Measurements from ENCODE around the gene SPATA16. TPM values are rescaled to one million over a fixed set of nuclear protein-coding genes. Genes with fewer than 3 reads are reported as not detected.

Gene SPATA16
- total and polyA plus RNA-seq, 2 donors (not counting 1 experiment from before 2014, with no cell fraction given) = not detected

DNA sequence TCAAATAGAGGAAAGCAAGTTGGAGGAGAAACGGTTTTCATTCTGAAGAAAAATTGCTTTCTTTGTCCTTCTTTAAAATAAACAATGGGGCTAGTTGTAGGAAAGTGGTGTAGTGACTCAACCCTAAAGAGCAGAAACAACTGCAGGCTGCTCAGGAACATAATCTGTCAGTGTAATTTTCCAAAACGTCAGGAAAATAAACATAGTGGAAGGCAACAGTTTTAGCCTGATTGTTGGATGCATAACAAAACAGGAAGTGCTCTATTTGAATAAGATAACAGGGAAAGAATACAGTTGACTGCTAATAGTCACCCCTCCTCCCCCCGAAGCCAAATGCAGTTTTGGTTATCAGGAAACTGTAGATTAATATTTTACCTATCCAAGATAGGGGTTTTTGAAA, 222.9 kb downstream of the SPATA16 start:
- Histone ChIP-seq H3K27ac (ENCODE audit: low read length in 2 of 2) (no peak overlapping the region), H3K4me2 (replicated peaks; ENCODE audit: low read depth, low read length, poor library complexity, severe bottlenecking) (no peak overlapping the region), H3K9ac (ENCODE audit: low read length) (no peak overlapping the region), H4K20me1 (ENCODE audit: control insufficient read depth, insufficient read depth, low read length, poor library complexity, severe bottlenecking) (no peaks in the 10 kb centered on the region), H3K79me2 (ENCODE audit: control insufficient read depth, insufficient read depth, low read length) (no peaks in the 10 kb centered on the region), H2AFZ (ENCODE audit: insufficient read depth, low read depth, low read length, poor library complexity, severe bottlenecking) (no peak overlapping the region), H3K27me3 (replicated peaks in 1 of 4; ENCODE audit: control extremely low read depth in 1 of 4, control insufficient read depth in 3 of 4, insufficient read depth in 4 of 4, low read length in 3 of 4) (no peaks in the 10 kb centered on the region), H3K4me3 (ENCODE audit: control extremely low read depth in 1 of 5, extremely low read depth in 1 of 5, insufficient read depth in 1 of 5, low read depth in 2 of 5, low read length in 4 of 5) (no peak overlapping the region), H3K4me1 (ENCODE audit: control insufficient read depth in 2 of 2, insufficient read depth in 2 of 2, low read length in 2 of 2) (no peaks in the 10 kb centered on the region), H3K36me3 (replicated peaks in 1 of 2; ENCODE audit: control extremely low read depth in 1 of 2, control insufficient read depth in 1 of 2, extremely low read depth in 1 of 2, insufficient read depth in 2 of 2, low read length in 1 of 2) (no peaks in the 10 kb centered on the region), H3K9me3 (ENCODE audit: control extremely low read depth in 1 of 3, control insufficient read depth in 2 of 3, insufficient read depth in 1 of 3, low read length in 2 of 3) (no peaks in the 10 kb centered on the region)
- TF ChIP-seq EZH2 (IDR thresholded peaks at IDR 0.05; ENCODE audit: borderline replicate concordance, insufficient read depth, low read depth, low read length, poor library complexity, severe bottlenecking) (no peak), CTCF (IDR thresholded peaks at IDR 0.05) (no peak)
- Mint-ChIP-seq H3K27me3 (peaks cover 2% of the 10 kb centered on the region), H3K4me3 (no peak overlapping the region), H3K27ac (no peak overlapping the region), H3K4me1 (no peaks in the 10 kb centered on the region), H3K9me3 (ENCODE audit: insufficient read depth) (no peaks in the 10 kb centered on the region)
- no peak for DNase-seq
- no CpG with 5 or more reads among the region's 3 CpGs for WGBS (ENCODE audit: insufficient coverage)
- ATAC-seq (ENCODE audit: low read depth) = no peak
- CTCF ChIA-PET = no interaction called here
- POLR2A ChIA-PET = no interaction called here
- intact Hi-C loops (cut with micrococcal nuclease) = no loop called here

GRCh38 chr3:172915911-172916514, 225.0 kb downstream of the SPATA16 start:
- TF ChIP-seq CTCF (IDR thresholded peaks at IDR 0.05) (no peak), EZH2 (IDR thresholded peaks at IDR 0.05; ENCODE audit: borderline replicate concordance, insufficient read depth, low read depth, low read length, poor library complexity, severe bottlenecking) (no peak)
- WGBS (ENCODE audit: insufficient coverage) = no CpG with 5 or more reads among the region's 1 CpG
- ATAC-seq (ENCODE audit: low read depth) = no peak
- Mint-ChIP-seq H3K4me1 (no peaks in the 10 kb centered on the region), H3K27me3 (peaks cover 3% of the 10 kb centered on the region), H3K9me3 (ENCODE audit: insufficient read depth) (no peaks in the 10 kb centered on the region), H3K27ac (no peak overlapping the region), H3K4me3 (no peak overlapping the region)
- ChIA-PET CTCF (no interaction called here), POLR2A (no interaction called here)
- H4K20me1 ChIP-seq (ENCODE audit: control insufficient read depth, insufficient read depth, low read length, poor library complexity, severe bottlenecking) = no peaks in the 10 kb centered on the region
- no peaks in the 10 kb centered on the region for H3K4me1 ChIP-seq (ENCODE audit: control insufficient read depth in 2 of 2, insufficient read depth in 2 of 2, low read length in 2 of 2)
- no peak overlapping the region for H3K9ac ChIP-seq (ENCODE audit: low read length)
- H3K27me3 ChIP-seq (replicated peaks in 1 of 4; ENCODE audit: control extremely low read depth in 1 of 4, control insufficient read depth in 3 of 4, insufficient read depth in 4 of 4, low read length in 3 of 4) = no peaks in the 10 kb centered on the region
- H3K79me2 ChIP-seq (ENCODE audit: control insufficient read depth, insufficient read depth, low read length) = no peaks in the 10 kb centered on the region
- H3K4me3 ChIP-seq (ENCODE audit: control extremely low read depth in 1 of 5, extremely low read depth in 1 of 5, insufficient read depth in 1 of 5, low read depth in 2 of 5, low read length in 4 of 5) = no peak overlapping the region
- H3K36me3 ChIP-seq (replicated peaks in 1 of 2; ENCODE audit: control extremely low read depth in 1 of 2, control insufficient read depth in 1 of 2, extremely low read depth in 1 of 2, insufficient read depth in 2 of 2, low read length in 1 of 2) = no peaks in the 10 kb centered on the region
- H3K27ac ChIP-seq (ENCODE audit: low read length in 2 of 2) = no peak overlapping the region
- no peak for DNase-seq
- intact Hi-C loops (cut with micrococcal nuclease) = no loop called here
- H3K9me3 ChIP-seq (ENCODE audit: control extremely low read depth in 1 of 3, control insufficient read depth in 2 of 3, insufficient read depth in 1 of 3, low read length in 2 of 3) = no peaks in the 10 kb centered on the region
- H2AFZ ChIP-seq (ENCODE audit: insufficient read depth, low read depth, low read length, poor library complexity, severe bottlenecking) = no peak overlapping the region
- no peak overlapping the region for H3K4me2 ChIP-seq (replicated peaks; ENCODE audit: low read depth, low read length, poor library complexity, severe bottlenecking)

All from B cell (primary cell).